Measurements from ENCODE around the gene MAPRE2.

Gene MAPRE2

DNA sequence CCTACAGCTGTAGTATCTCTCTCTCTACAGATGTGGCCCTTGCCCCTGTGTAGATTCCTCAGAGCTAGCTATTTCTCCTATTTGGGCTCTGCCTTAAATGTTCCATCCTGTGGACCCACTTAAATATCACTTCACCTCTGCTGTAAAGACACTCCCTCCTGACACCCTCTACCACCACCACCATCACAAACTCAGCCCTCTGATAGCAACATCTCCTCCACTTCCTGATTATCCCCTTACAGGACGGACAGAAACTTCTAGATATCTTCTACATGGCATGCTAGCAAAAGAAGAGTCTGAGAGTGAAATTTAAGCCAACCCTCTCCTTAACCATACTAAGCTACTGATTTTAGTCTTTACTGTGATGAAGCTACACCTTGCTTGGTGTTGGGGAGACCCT, 3.2 kb upstream of the MAPRE2 start:
- DNase-seq (ENCODE audit: low read depth), result no peak

DNA sequence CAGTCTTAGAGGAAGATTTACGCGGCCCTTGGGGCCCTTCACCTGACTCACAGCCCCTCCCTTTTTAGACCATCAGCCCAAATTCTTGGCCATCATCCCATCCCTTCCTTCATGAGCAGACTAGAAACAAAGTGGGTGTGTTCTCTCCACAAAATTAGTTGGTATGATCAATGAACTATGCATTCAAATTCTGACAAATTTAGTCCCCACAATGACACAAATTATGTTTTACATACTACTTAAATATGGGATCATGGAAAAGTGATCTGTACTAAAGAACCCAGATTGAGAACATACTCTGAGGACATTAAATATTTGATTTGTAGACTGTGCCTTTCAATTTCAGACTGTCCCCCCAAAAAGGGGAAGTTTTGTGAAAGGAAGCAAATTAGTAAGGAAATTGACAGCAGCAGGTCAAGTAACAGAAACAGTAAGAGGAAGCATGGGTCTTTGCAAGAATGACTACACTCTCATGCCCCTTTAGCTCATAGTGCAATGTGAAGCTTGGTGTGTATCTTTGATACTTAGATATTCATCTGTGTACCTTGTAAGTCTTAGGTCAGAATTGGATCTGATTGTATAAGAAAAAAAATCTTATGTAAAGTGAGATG, 2.2 kb upstream of the MAPRE2 start:
- DNase-seq (ENCODE audit: low read depth), result no peak

DNA sequence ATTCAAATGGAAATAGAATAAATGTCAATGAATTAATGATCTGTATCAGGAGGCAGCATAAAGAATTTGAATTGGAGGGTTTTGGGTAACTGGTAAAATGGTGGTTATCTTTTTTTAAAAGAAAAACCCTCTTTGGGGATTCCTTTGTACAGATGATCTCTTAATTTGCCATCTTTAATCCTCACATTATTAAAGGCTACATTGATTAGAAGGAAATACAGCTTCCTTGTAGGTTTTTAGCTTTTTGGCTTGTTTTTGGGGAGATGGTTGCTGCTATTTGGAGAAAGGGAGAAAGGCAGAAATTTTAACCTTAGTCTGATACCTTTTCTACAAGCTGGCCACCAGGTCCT, 600 bp upstream of the MAPRE2 start:
- DNase-seq (ENCODE audit: low read depth), result no peak

DNA sequence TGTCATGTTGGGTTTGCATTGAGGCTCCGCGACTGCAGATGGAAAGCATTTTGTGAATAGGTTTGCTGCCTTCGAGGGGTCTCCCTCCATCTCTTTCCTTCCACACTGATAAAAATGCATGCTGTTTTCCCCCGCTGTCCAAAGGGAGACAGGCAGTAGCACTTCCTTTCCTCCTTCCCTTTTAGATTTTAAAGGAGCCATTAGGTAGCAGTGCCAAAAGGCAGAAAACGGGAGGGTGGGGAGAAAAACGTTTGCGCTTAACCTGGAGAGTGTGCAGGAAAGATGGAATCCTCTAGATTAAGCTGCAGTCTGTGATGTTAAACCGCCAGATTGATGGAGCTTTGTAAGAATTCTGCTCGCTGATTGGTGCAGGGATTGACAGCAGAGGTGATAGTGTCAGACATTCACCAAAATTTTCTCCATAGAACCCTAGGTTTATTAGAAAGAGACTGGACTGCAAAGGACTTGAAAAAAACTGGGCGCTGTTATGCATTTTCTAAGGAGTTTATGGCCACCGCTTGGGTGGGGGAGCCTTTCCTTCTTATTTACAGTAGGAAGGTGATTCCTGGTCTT, 688 bp downstream of the MAPRE2 start:
- no peak for DNase-seq (ENCODE audit: low read depth)

DNA sequence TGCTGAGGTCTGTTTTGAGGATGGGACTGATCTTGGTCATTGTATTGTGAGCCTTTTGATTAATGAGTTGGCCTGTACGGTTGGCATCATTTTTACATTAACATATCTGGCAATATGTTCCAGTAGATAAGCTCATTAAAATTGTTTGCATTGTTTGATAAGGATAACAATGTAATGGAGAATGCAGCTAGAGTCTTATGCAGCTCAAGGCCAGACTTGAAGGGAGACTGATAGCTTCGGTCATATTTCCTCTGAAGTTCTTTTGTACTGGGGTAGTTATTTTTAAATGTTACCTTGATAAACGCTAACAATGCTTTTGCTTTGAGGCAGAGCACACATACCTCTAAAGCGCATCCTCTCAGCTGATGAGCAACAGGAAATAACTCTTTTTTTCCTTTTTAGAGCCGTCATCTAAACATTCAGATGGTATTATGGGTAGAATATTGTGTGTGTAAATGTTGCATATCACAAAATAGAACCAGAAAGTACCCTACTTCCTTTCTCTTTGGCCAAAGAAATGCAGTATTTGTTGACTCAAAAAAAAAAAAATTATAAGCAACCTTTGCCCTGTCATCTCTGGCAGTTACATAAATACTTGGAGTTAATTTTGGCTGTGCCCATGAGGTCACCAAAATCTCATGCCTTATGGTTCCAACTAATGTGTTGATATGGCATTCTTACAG, 1.3 kb downstream of the MAPRE2 start:
- DNase-seq (ENCODE audit: low read depth), result no peak

DNA sequence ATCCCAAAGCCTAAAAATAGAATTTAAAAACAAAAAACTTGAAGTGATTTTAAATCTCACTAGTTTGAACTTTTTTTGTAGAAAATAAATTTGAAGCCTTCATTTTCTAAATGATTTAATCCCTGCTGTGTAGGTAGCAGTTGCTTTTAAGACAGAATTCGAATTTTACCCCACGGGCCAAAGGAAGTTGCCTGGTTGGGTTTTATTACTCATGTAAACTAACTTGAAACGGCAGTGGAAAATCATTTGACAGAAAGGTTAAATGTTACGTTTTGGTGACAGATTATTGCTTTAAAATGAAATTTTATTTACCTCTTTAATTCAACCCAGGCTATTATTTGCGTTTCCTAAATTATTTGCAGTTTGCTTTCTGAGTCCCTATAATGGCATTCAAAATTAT, 2.0 kb downstream of the MAPRE2 start:
- no peak for DNase-seq (ENCODE audit: low read depth)

DNA sequence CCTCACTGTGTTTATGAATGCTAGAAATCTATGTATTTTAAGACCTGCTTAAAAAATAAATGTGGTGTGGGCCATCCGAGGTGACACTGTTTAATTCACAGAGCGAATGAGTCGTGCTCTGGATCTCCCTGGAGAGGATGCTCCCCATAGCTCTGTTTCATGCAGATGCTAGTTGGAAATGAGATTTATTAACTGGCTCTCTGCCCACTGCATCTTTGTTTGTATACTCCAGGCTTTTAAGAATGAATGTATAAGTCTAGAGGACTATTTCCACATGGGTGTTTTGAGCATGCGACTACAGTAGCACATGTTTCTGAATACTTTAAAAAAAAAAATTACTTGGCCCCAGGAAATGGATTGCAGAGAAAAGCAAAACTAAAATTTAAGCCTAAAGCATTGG, 3.9 kb downstream of the MAPRE2 start:
- DNase-seq (ENCODE audit: low read depth), result peak; percentile 58

DNA sequence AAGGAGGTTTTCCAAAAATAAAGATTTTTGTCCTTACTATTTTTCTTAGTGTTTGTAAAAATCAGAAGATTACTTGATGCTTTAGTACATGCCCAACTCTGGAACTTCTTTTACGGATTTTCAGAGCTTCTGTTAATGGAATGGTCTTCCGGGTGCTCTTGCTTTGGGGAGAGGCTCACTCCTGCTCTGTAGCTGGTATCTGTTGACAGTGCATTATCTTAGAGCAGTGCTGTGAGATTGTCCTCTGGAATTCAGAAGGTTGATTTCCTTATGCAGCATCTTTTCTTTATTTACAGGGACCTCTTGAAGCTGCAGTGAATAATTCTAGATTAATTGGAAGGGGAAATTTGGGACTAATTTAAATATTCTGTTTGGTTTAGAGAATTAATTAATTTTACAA, 4.6 kb downstream of the MAPRE2 start:
- DNase-seq (ENCODE audit: low read depth), result no peak

DNA sequence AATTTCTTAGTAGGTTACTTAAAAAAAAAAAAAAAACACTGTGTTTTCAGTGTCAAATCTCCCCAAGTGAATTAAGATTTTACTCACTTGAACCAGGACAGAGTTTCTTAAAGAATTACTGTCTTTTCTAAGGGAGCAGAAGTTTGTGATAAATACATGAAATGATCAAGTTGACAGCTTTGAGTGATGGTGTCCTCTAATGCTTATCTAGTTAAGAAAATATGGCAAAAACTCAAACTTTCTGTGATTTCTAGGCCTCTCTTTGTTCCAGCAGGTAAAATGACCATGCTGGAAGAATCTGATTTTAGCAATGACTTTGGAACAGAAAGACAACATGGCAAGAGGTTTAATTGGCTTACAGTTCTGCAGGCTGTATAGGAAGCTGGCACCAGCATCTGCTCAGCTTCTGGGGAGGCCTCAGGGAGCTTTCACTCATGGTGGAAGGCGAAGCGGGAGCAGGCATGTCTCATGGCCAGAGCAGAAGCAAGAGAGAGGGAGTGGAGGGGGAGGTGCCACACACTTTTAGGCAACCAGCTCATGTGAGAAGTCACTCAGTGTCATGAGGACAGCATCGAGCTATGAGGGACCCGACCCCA, 6.6 kb downstream of the MAPRE2 start:
- no peak for DNase-seq (ENCODE audit: low read depth)

DNA sequence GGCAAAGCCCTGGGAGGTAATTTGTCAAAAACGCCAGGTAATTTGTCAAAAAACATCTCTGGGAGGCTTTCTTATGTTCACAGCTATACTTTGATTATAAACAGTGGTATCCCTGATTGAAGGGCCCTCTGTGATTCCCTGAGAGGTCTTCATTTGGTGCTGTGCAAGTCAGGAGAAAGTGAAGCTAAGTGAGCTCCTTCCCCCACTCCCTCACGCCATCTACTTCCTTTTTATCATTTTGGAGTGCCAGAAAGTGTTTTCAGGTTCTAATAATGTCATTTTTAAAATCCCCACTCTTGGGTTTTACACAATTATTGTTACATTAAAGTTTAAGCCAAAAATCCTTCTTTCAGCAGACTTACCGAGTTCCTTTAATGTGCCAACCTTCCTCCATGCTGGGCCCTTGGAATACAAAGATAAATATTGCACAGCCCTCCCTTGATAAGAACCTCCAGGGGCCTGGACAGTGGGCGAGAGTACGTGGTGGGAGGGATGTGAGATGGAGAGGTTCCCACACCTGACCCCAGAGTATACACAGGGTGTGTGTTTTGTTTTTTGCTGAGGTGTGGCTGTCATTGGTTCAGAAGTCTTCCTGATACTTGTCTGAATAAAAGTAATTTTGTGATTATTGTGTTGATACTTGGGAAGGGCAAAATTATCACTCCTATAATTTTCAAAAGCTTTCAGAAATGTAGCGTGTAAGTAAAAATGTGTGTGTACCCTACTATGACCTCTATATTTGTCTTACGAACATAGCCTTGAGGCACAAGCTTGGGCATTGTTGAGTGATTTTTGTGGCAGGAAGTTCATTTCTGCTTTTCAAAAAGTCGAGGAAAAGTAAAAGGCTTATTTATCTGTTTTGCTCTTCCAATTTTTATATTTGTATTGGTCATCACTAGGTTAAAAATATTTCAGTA, 8.2 kb downstream of the MAPRE2 start:
- no peak for DNase-seq (ENCODE audit: low read depth)

DNA sequence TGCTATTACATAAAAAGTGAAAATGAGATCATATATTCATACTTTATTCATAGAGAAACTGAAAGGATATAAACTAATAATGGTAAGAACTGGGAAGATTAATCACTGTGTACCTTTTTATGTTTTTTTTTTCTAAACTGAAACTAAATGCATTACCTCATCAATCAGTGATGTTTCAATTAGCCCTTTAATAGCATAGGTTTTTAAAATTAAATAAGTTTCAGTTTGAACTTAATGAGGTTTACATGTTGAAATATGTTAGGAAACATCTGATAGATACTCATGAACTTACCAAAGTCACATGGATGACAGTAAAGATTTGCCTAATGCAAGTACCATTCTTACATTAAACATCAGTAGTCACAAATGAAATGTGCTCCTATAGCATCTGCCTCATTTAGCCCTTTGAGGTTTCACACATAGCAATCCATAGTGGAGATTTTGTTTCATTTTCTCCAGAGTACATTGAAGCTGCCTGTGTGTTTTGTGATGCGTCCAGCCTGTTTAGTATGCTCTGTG, 8.9 kb downstream of the MAPRE2 start:
- no peak for DNase-seq (ENCODE audit: low read depth)

DNA sequence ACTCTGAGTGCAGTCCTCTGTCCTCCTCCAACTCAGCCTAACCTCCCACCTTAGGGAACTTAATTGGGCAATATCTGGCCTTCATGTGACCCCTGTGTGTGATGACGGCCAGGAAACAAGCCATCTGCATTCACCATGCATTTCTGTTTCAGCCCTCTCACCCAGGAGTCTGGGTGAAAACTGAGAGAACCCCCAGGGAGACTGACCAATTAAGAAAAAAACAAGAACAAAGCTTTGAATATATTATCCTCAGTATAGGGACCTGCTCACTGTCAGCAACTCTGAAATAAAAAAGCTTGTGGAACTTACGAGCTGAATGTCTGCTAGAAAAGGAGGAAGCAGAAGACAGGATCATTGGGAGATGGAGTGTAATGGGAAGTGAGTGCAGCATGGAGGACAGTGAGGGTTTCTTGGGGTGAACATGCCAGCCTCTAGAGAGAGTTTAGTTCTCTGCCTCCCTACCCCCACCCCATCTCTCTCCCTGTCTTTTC, 9.5 kb downstream of the MAPRE2 start:
- DNase-seq (ENCODE audit: low read depth), result no peak

DNA sequence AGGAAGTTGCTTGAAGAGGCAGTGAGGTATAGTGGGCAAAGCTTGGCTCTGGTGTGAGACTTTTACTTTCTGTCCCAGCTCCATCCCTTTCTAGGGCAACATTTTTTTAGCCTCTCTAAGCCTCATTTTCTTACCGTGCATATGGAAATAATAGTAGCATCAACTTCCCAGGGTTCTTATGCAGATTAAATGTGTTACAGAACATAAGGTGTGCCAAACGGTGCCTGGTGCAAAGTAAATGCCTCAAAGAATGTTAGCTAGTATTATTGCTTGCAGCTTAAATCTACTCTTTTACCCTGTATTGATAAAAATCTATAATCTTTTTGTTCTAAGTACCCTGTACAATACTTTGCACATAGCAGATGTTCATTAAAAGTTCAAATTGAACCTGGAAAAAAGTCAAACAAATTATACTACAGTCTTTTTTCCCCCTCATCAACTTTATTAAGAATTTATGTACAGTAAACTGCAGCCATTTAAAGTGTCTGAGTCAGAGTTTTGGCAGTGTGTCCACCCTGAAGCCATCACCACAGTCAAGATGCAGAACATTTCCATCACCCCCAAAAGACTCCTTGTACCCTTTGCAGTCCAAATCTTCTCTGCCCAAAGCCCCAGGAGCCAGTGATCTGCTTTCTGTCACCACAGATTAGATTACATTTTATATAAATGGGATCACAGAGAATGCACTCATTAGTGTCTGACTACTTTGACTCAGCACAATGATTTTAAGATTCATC, 10.6 kb downstream of the MAPRE2 start:
- DNase-seq (ENCODE audit: low read depth), result no peak

DNA sequence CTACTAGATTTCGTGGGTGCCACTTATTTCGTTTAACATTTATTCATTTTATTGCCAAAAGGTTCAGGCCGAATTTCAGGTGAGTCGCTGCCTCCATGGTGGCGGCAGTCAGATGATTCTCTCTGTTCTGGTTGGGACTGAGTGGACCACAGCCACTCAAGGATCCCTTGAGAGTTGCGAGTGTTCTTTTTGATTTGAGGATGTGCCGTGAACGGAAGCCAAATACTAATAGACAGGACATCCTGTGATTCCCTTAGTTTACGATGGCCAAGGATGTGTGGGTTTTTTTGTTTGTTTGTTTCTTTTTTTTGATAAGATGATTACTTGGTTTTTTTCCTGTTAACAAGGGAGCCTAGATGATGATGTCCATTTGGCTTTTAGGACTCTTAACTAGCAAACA, 13.2 kb downstream of the MAPRE2 start:
- DNase-seq (ENCODE audit: low read depth), result no peak

DNA sequence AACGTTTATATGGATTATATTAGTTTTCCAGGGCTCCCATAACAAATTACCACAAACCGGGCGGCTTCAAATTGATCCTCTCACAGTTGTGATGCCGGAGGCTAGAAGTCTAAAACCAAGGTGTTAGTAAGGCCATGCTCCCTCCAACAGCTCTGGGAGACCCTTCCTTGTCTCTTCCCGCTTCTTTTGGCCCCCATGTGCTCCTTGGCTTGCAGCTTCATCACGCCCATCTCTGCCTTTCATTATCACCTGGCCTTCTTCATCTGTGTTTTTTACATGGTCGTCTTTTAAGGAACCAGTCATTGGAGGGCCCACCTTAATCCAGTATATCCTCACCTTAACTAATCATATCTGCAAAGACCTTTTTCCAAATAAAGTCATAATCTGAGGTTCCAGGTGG, 13.9 kb downstream of the MAPRE2 start:
- no peak for DNase-seq (ENCODE audit: low read depth)

DNA sequence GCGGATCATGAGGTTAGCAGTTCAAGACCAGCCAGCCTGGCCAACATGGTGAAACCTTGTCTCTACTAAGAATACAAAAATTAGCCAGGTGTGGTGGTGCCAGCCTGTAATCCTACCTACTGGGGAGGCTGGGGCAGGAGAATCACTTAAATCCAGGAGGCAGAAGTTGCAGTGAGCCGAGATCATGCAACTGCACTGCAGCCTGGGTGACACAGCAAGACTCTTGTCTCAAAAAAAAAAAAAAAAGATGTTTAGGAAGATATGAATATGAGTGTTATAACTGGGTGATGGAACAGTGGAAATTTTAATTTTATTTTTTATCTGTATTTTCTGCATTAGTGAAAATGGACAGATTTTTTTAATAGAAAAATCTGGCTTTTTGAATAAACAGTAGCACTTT, 14.5 kb downstream of the MAPRE2 start:
- DNase-seq (ENCODE audit: low read depth), result no peak

DNA sequence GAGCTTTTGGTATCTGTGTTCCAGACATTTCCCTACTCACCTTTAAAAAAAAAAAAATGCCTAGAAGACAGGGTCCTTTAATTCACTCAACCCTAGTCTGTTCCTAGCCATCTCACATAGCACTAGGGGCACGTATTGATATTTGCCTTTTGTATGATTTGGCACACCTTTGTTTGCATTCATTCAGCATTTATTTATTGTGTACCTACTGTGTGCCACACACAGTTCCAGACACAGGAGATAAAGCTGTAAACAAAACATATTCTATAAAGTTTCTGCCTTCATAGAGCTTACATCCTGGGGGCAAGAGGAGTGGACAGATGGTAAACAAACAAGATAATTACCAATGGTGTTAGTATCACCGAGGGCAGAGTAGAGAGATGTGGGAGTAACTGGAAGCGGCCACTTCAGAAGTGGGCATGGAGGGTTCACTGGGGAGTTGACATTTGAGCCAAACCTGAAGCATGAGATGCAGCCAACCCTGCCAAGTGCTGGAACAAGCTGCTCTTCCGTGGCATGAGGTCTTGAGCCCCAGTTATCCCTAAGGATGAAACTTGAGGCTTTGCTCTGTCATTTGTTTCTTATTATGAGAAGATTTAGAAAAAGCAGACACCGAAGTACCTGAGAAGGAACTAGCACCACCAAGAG, 18.2 kb downstream of the MAPRE2 start:
- peak; percentile 64 for DNase-seq (ENCODE audit: low read depth)

DNA sequence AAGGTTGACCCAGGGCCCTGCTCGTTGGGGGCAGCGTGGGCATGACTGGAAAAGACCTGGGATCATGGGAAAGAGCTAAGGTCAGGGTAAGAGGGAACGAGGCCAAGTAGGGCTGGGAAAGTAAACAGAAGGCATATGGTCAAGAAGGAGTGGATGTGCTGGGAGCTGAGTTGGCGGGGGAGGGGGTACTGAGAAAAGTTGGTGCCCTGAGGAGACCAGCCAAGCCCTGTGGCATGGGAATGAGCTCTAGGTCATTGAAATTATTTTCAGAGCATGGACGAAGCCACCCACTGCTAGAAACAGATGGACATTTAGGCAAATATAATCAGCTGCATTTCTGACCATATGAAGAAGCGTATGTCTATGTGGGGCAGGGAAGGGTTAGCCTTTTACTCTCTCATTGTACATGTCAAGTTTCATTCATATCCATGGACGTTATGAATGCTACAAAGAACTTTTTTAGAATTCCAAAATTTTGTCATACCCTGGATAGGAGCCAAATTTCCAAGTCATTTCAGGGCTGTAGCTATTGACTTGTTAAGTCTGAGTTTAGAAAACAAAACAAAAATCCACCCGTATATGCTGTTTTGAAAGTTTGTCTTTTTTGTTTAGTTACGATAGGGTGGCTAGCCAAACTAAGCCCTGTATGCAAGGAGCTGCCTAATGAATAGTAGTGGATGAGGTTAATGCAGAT, 19.1 kb downstream of the MAPRE2 start:
- DNase-seq (ENCODE audit: low read depth), result no peak

DNA sequence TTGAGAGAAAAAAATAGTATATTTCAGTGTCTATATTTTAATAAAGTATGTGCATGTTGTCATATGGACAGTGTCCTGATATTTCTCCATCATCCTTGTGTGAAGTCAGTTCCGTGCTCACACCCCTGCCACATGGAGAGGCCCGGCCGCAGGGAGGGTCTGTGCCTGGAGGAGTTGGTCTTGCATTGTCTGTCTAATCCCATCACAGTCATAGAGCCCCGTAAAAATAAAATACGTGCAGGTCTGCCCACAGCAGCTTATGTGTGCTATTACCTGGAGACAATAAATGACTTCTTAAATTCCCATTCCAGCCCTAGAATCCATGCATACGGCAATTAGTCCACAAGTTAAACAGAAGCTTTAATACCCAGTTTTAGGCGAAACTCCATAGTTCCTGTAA, 20.1 kb downstream of the MAPRE2 start:
- DNase-seq (ENCODE audit: low read depth), result no peak

DNA sequence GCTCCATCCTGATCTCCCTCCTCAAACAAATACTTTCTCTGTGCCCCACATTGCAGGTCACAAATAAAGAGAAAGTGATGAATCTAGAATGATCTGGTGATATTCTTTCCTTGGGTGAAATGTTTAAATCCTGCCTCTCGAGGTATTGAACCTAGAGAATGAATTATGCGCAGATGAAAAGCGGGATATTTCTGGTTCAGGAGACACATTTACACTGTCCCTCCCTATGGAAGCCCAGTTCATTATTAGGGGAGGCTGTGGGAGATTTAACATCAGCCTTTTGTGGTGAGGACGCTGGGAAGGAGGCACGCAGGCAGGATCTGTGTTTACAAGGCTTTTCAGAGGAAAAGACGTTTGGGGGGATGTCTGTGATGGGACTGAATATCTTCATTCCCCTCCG, 20.6 kb downstream of the MAPRE2 start:
- no peak for DNase-seq (ENCODE audit: low read depth)

Data from fibroblast of gingiva (primary cell).